Epithelial cell of proximal tubule (primary cell): ENCODE results near the gene KCNJ6. TPM values are rescaled to one million over a fixed set of nuclear protein-coding genes. Genes with fewer than 3 reads are reported as not detected.

ENCODE experiments used
- DNase-seq: peaks from one replicate; pipeline ENCODE4 v3.0.0-alpha.2; 2011; ENCODE audit warnings: low read depth
- H3K4me3 ChIP-seq: 2 replicates; pipeline ENCODE4 v1.5.1; 2011; ENCODE audit warnings: low read depth, mild to moderate bottlenecking, low read length
- total RNA-seq: library from RNA; depleted of rRNA; stranded (reverse); fragments of >200 nt; gene quantifications from 2 replicates; pipeline ENCODE4 v1.2.3, GENCODE V29; 2015
- TF ChIP-seq, protein P1 (sequence below): conservative IDR thresholded peaks from 2 replicates; pipeline ENCODE4 v1.5.1; 2012; ENCODE audit warnings: low read depth, mild to moderate bottlenecking, low read length

The KCNJ6 gene
- total RNA-seq, 1 donor from 2014 or later: under 0.01 TPM

DNA sequence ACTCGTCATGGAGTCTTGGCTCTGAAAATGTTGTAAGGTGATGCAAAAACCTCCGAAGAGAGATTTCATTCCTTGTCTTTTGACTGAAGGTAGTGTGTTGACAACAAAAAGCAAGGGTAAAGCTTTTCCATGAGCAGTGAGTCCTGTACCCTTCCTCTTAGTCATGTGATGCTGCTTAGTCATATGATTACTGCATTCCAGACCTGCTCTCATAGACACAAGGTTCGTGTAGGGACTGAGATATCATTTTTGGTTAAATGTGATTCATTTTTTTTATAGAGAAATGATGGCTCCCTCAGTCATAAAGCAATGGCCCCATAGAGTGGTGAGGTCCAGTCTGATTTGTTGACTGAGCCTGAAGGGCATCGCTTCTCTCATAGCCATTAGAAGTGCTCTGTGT, 9.2 kb downstream of the KCNJ6 start:
- TF ChIP-seq, protein P1, sequence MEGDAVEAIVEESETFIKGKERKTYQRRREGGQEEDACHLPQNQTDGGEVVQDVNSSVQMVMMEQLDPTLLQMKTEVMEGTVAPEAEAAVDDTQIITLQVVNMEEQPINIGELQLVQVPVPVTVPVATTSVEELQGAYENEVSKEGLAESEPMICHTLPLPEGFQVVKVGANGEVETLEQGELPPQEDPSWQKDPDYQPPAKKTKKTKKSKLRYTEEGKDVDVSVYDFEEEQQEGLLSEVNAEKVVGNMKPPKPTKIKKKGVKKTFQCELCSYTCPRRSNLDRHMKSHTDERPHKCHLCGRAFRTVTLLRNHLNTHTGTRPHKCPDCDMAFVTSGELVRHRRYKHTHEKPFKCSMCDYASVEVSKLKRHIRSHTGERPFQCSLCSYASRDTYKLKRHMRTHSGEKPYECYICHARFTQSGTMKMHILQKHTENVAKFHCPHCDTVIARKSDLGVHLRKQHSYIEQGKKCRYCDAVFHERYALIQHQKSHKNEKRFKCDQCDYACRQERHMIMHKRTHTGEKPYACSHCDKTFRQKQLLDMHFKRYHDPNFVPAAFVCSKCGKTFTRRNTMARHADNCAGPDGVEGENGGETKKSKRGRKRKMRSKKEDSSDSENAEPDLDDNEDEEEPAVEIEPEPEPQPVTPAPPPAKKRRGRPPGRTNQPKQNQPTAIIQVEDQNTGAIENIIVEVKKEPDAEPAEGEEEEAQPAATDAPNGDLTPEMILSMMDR: no peak
- H3K4me3 ChIP-seq: no peak overlapping the region
- no peak for DNase-seq

DNA sequence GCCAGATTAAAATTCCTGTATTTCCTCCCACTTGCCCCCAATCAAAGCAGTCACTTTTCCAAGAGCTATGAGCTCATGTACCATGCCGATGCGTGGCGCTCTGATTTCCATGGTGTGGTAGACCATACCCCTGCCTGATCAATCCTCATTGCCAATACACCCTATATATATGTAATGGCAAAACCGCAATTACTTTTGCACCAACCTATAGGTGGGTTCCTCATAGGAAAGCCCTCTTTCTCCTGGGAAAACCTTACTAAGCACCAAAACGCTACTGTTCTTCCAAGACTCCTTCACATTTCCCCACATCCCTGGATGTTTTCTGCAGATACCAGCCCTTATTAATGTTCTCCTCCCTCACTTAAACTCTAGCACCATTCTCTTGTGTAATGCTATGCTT, 11.0 kb downstream of the KCNJ6 start:
- H3K4me3 ChIP-seq: no peak overlapping the region
- TF ChIP-seq, protein P1: no peak
- DNase-seq: no peak

GRCh38 chr21:37904856-37905255, 11.4 kb downstream of the KCNJ6 start:
- no peak for DNase-seq
- TF ChIP-seq, protein P1: no peak

DNA sequence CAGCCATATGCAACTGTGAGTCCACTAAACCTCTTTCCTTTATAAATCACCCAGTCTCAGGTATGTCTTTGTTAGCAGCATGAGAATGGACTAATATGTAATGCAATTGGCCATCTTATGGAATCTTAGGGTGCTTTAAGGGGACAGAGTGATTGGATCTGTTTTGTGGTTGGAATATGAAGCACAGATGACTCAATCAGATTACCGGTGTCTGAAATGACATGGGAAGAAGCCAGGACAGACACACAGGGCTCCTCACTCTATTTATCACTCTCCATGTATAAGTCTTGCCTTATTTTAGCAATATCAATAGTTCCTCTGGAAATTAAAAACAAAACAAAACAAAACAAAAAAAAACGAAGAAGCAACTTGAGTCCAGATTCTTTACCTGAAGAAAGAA, 12.9 kb downstream of the KCNJ6 start:
- no peak for DNase-seq
- TF ChIP-seq, protein P1: no peak
- H3K4me3 ChIP-seq: no peak overlapping the region

More at GRCh38 chr21:37904856-37905255, 11.4 kb downstream of the KCNJ6 start:
- H3K4me3 ChIP-seq: no peak overlapping the region

DNA sequence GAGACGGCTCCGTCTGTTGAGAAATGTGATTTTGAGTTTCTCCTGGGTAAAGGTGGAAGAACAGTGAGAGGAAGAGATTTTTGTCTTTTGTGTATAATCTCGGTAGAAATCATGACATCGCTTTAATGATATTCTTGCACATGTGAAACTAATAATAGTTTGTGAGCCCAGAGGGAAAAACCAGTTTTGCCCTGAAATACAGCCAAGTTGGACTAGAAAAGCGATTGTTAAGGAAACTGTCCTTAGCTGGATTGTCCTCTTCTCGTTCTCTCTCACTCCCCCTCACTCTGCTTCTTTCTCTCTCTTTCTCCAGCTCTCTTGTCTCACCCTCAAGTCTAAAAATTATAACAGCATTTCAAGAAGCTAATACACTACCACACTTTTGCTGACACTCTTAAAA, 17.1 kb downstream of the KCNJ6 start:
- DNase-seq: no peak
- H3K4me3 ChIP-seq: no peak overlapping the region
- TF ChIP-seq, protein P1: no peak

GRCh38 chr21:37896788-37897187, 19.5 kb downstream of the KCNJ6 start:
- DNase-seq: no peak
- TF ChIP-seq, protein P1: no peak
- H3K4me3 ChIP-seq: no peak overlapping the region

GRCh38 chr21:37891972-37892371, 24.3 kb downstream of the KCNJ6 start:
- no peak for DNase-seq
- TF ChIP-seq, protein P1: no peak
- no peak overlapping the region for H3K4me3 ChIP-seq
